ENCODE measurements around the gene TMOD2. TPM values are rescaled to one million over a fixed set of nuclear protein-coding genes. Genes with fewer than 3 reads are reported as not detected.

TMOD2 gene
- total RNA-seq, 1 donor from 2014 or later, result 8.4 TPM

- Histone ChIP-seq H3K27ac (ENCODE audit: low read depth, low read length) (no peak overlapping the region), H3K79me2 (ENCODE audit: insufficient read depth, low read length) (no peaks in the 10 kb centered on the region), H3K4me1 (ENCODE audit: insufficient read depth, low read length) (no peaks in the 10 kb centered on the region), H3K36me3 (ENCODE audit: insufficient read depth, low read length) (no peaks in the 10 kb centered on the region), H2AFZ (ENCODE audit: low read depth, low read length) (no peak overlapping the region), H3K27me3 (ENCODE audit: insufficient read depth, low read length) (peaks cover 3% of the 10 kb centered on the region), H3K9ac (ENCODE audit: low read length) (no peak overlapping the region), H3K4me2 (ENCODE audit: low read length) (no peak overlapping the region), H3K9me3 (ENCODE audit: insufficient read depth, low read depth, low read length) (peaks cover 3% of the 10 kb centered on the region), H3K4me3 (ENCODE audit: insufficient read depth, low read depth, low read length) (no peak overlapping the region), H4K20me1 (ENCODE audit: insufficient read depth, low read length) (no peaks in the 10 kb centered on the region)
- TF ChIP-seq CTCF (IDR thresholded peaks at IDR 0.05; ENCODE audit: insufficient read depth, low read depth, low read length) (no peak), EZH2 (IDR thresholded peaks at IDR 0.05; ENCODE audit: insufficient read depth, low read length) (no peak)
- FAIRE-seq (no peak), DNase-seq (ENCODE audit: low read depth) (no peak)
- Mint-ChIP-seq H3K27ac (ENCODE audit: unreplicated experiment) (no peak overlapping the region), H3K4me1 (ENCODE audit: low read depth, unreplicated experiment) (peaks cover 4% of the 10 kb centered on the region), H3K36me3 (ENCODE audit: low read depth, unreplicated experiment) (no peaks in the 10 kb centered on the region), H3K4me3 (ENCODE audit: unreplicated experiment) (no peak overlapping the region), H3K27me3 (ENCODE audit: low read depth, unreplicated experiment) (peaks cover 3% of the 10 kb centered on the region), H3K9me3 (ENCODE audit: unreplicated experiment) (no peaks in the 10 kb centered on the region)
Observed at GRCh38 chr15:51709031-51709430, 42.4 kb upstream of the TMOD2 start.

- H3K4me2 ChIP-seq (ENCODE audit: low read length), result no peak overlapping the region
- H3K4me1 Mint-ChIP-seq (ENCODE audit: low read depth, unreplicated experiment), result no peaks in the 10 kb centered on the region
- no peaks in the 10 kb centered on the region for H3K79me2 ChIP-seq (ENCODE audit: insufficient read depth, low read length)
- DNase-seq (ENCODE audit: low read depth), result no peak
- no peak overlapping the region for H3K4me3 Mint-ChIP-seq (ENCODE audit: unreplicated experiment)
- no peaks in the 10 kb centered on the region for H3K4me1 ChIP-seq (ENCODE audit: insufficient read depth, low read length)
- H4K20me1 ChIP-seq (ENCODE audit: insufficient read depth, low read length), result no peaks in the 10 kb centered on the region
- no peak overlapping the region for H3K27ac Mint-ChIP-seq (ENCODE audit: unreplicated experiment)
- peaks cover 3% of the 10 kb centered on the region for H3K9me3 ChIP-seq (ENCODE audit: insufficient read depth, low read depth, low read length)
- no peaks in the 10 kb centered on the region for H3K9me3 Mint-ChIP-seq (ENCODE audit: unreplicated experiment)
- H3K27ac ChIP-seq (ENCODE audit: low read depth, low read length), result no peak overlapping the region
- H3K36me3 Mint-ChIP-seq (ENCODE audit: low read depth, unreplicated experiment), result no peaks in the 10 kb centered on the region
- peaks cover 7% of the 10 kb centered on the region for H3K27me3 Mint-ChIP-seq (ENCODE audit: low read depth, unreplicated experiment)
- H3K27me3 ChIP-seq (ENCODE audit: insufficient read depth, low read length), result no peaks in the 10 kb centered on the region
- H2AFZ ChIP-seq (ENCODE audit: low read depth, low read length), result no peak overlapping the region
- H3K36me3 ChIP-seq (ENCODE audit: insufficient read depth, low read length), result no peaks in the 10 kb centered on the region
- TF ChIP-seq EZH2 (IDR thresholded peaks at IDR 0.05; ENCODE audit: insufficient read depth, low read length), result no peak
- no peak for TF ChIP-seq CTCF (IDR thresholded peaks at IDR 0.05; ENCODE audit: insufficient read depth, low read depth, low read length)
- H3K9ac ChIP-seq (ENCODE audit: low read length), result no peak overlapping the region
- no peak for FAIRE-seq
- H3K4me3 ChIP-seq (ENCODE audit: insufficient read depth, low read depth, low read length), result no peak overlapping the region
Observed at GRCh38 chr15:51714162-51714561, 37.2 kb upstream of the TMOD2 start.

GRCh38 chr15:51714911-51715310 lies 36.5 kb upstream of the TMOD2 start:
- Mint-ChIP-seq H3K9me3 (ENCODE audit: unreplicated experiment) (no peaks in the 10 kb centered on the region), H3K36me3 (ENCODE audit: low read depth, unreplicated experiment) (no peaks in the 10 kb centered on the region), H3K4me1 (ENCODE audit: low read depth, unreplicated experiment) (no peaks in the 10 kb centered on the region), H3K27ac (ENCODE audit: unreplicated experiment) (no peak overlapping the region), H3K27me3 (ENCODE audit: low read depth, unreplicated experiment) (peaks cover 7% of the 10 kb centered on the region), H3K4me3 (ENCODE audit: unreplicated experiment) (no peak overlapping the region)
- Histone ChIP-seq H2AFZ (ENCODE audit: low read depth, low read length) (no peak overlapping the region), H3K9ac (ENCODE audit: low read length) (no peak overlapping the region), H3K4me2 (ENCODE audit: low read length) (no peak overlapping the region), H3K9me3 (ENCODE audit: insufficient read depth, low read depth, low read length) (peaks cover 3% of the 10 kb centered on the region), H3K4me1 (ENCODE audit: insufficient read depth, low read length) (no peaks in the 10 kb centered on the region), H3K79me2 (ENCODE audit: insufficient read depth, low read length) (no peaks in the 10 kb centered on the region), H3K36me3 (ENCODE audit: insufficient read depth, low read length) (no peaks in the 10 kb centered on the region), H3K4me3 (ENCODE audit: insufficient read depth, low read depth, low read length) (no peak overlapping the region), H3K27me3 (ENCODE audit: insufficient read depth, low read length) (no peaks in the 10 kb centered on the region), H3K27ac (ENCODE audit: low read depth, low read length) (no peak overlapping the region), H4K20me1 (ENCODE audit: insufficient read depth, low read length) (no peaks in the 10 kb centered on the region)
- FAIRE-seq, result no peak
- TF ChIP-seq CTCF (IDR thresholded peaks at IDR 0.05; ENCODE audit: insufficient read depth, low read depth, low read length) (no peak), EZH2 (IDR thresholded peaks at IDR 0.05; ENCODE audit: insufficient read depth, low read length) (no peak)
- DNase-seq (ENCODE audit: low read depth), result no peak

Data from astrocyte (in vitro differentiated cells and primary cell).